HUES48 (cell line): ENCODE results near the gene CHIT1.
A peak's percentile ranks its signal among the peaks of the same experiment; 100 is the strongest.
"Not testable (repeated sequence)": the region's sequence is repeated elsewhere in the genome, so short reads cannot be mapped to it uniquely, and the experiment has no call there.

Source experiments
- H3K27ac ChIP-seq: one replicate; pipeline ENCODE4 v1.7.0; 2013; ENCODE audit warnings: low read depth, low read length, inconsistent platforms
- H3K27me3 ChIP-seq: 2 replicates; pipeline ENCODE4 v1.6.1; 2013; ENCODE audit warnings: mild to moderate bottlenecking, low read length; ENCODE audit not compliant: control insufficient read depth, insufficient read depth
- H3K36me3 ChIP-seq: 2 replicates; pipeline ENCODE4 v1.6.1; 2013; ENCODE audit warnings: low read length; ENCODE audit not compliant: control insufficient read depth, insufficient read depth
- H3K4me1 ChIP-seq: 2 replicates; pipeline ENCODE4 v1.6.1; 2013; ENCODE audit warnings: mild to moderate bottlenecking, low read length; ENCODE audit not compliant: control insufficient read depth, insufficient read depth
- H3K4me3 ChIP-seq: 2 replicates; pipeline ENCODE4 v1.5.1; 2013; ENCODE audit warnings: mild to moderate bottlenecking, low read depth, low read length
- H3K9ac ChIP-seq: 2 replicates; pipeline ENCODE4 v1.6.1; 2013; ENCODE audit warnings: mild to moderate bottlenecking, low read depth, low read length, moderate library complexity
- H3K9me3 ChIP-seq: 2 replicates; pipeline ENCODE4 v1.6.1; 2013; ENCODE audit warnings: low read length; ENCODE audit not compliant: control insufficient read depth, insufficient read depth

Gene CHIT1

GRCh38 chr1:203272633-203273205 lies 43.2 kb upstream of the CHIT1 start:
- H3K27me3 ChIP-seq: peaks cover 28% of the 10 kb centered on the region
- no peaks in the 10 kb centered on the region for H3K36me3 ChIP-seq
- no peak overlapping the region for H3K4me3 ChIP-seq
- H3K9ac ChIP-seq: no peak overlapping the region
- H3K27ac ChIP-seq: no peak overlapping the region
- no peaks in the 10 kb centered on the region for H3K9me3 ChIP-seq
- peaks cover 14% of the 10 kb centered on the region for H3K4me1 ChIP-seq

- Histone ChIP-seq H3K27me3 (peaks cover 28% of the 10 kb centered on the region), H3K27ac (no peak overlapping the region), H3K36me3 (no peaks in the 10 kb centered on the region), H3K9me3 (no peaks in the 10 kb centered on the region), H3K9ac (no peak overlapping the region), H3K4me3 (no peak overlapping the region), H3K4me1 (peaks cover 14% of the 10 kb centered on the region)
These were observed 42.6 kb upstream of the CHIT1 start for GRCh38 chr1:203271962-203272632.

GRCh38 chr1:203271018-203271743 lies 41.7 kb upstream of the CHIT1 start:
- Histone ChIP-seq H3K27me3 (peaks cover 27% of the 10 kb centered on the region), H3K36me3 (no peaks in the 10 kb centered on the region), H3K9me3 (no peaks in the 10 kb centered on the region), H3K4me3 (no peak overlapping the region), H3K4me1 (peaks cover 14% of the 10 kb centered on the region), H3K9ac (no peak overlapping the region), H3K27ac (no peak overlapping the region)

- Histone ChIP-seq H3K27ac (no peak overlapping the region), H3K4me1 (peaks cover 14% of the 10 kb centered on the region), H3K36me3 (no peaks in the 10 kb centered on the region), H3K9me3 (no peaks in the 10 kb centered on the region), H3K9ac (no peak overlapping the region), H3K27me3 (peaks cover 27% of the 10 kb centered on the region), H3K4me3 (no peak overlapping the region)
These were observed 41.0 kb upstream of the CHIT1 start for GRCh38 chr1:203270448-203270847.

- H3K4me1 ChIP-seq: peaks cover 14% of the 10 kb centered on the region
These were observed 40.2 kb upstream of the CHIT1 start for GRCh38 chr1:203269654-203270020.

GRCh38 chr1:203268901-203269653 lies 39.6 kb upstream of the CHIT1 start:
- H3K27ac ChIP-seq: no peak overlapping the region
- H3K4me3 ChIP-seq: no peak overlapping the region
- H3K4me1 ChIP-seq: peaks cover 14% of the 10 kb centered on the region
- peaks cover 22% of the 10 kb centered on the region for H3K27me3 ChIP-seq
- H3K9me3 ChIP-seq: no peaks in the 10 kb centered on the region
- H3K36me3 ChIP-seq: no peaks in the 10 kb centered on the region
- H3K9ac ChIP-seq: no peak overlapping the region

More at GRCh38 chr1:203269654-203270020, 40.2 kb upstream of the CHIT1 start:
- Histone ChIP-seq H3K9me3 (no peaks in the 10 kb centered on the region), H3K9ac (no peak overlapping the region), H3K27ac (no peak overlapping the region), H3K36me3 (no peaks in the 10 kb centered on the region), H3K27me3 (peaks cover 27% of the 10 kb centered on the region), H3K4me3 (no peak overlapping the region)

- H3K27ac ChIP-seq: no peak overlapping the region
- 0 out of 2 replicates have a peak, but pooled peaks cover 6% of the 10 kb centered on the region for H3K4me1 ChIP-seq
- H3K27me3 ChIP-seq: peaks cover 14% of the 10 kb centered on the region
- no peak overlapping the region for H3K9ac ChIP-seq
- no peaks in the 10 kb centered on the region for H3K36me3 ChIP-seq
- H3K9me3 ChIP-seq: no peaks in the 10 kb centered on the region
- peak overlapping the region; percentile 65 for H3K4me3 ChIP-seq
These were observed 38.4 kb upstream of the CHIT1 start for GRCh38 chr1:203267912-203268311.

GRCh38 chr1:203267347-203267846 lies 37.9 kb upstream of the CHIT1 start:
- peak overlapping the region; percentile 65 for H3K4me3 ChIP-seq
- H3K9me3 ChIP-seq: no peaks in the 10 kb centered on the region
- H3K4me1 ChIP-seq: 0 out of 2 replicates have a peak, but pooled peaks cover 6% of the 10 kb centered on the region
- peaks cover 9% of the 10 kb centered on the region for H3K27me3 ChIP-seq
- H3K9ac ChIP-seq: no peak overlapping the region
- H3K27ac ChIP-seq: no peak overlapping the region
- no peaks in the 10 kb centered on the region for H3K36me3 ChIP-seq

- not testable (repeated sequence) for H3K4me3 ChIP-seq, H3K4me1 ChIP-seq, H3K9ac ChIP-seq, H3K36me3 ChIP-seq, H3K27me3 ChIP-seq, H3K27ac ChIP-seq, H3K9me3 ChIP-seq
These were observed 36.7 kb upstream of the CHIT1 start for GRCh38 chr1:203266140-203266539.

- no peaks in the 10 kb centered on the region for H3K9me3 ChIP-seq
- H3K9ac ChIP-seq: no peak overlapping the region
- 0 out of 2 replicates have a peak, but pooled peaks cover 3% of the 10 kb centered on the region for H3K27me3 ChIP-seq
- H3K4me3 ChIP-seq: no peak overlapping the region
- H3K36me3 ChIP-seq: no peaks in the 10 kb centered on the region
- 0 out of 2 replicates have a peak, but pooled peaks cover 3% of the 10 kb centered on the region for H3K4me1 ChIP-seq
- no peak overlapping the region for H3K27ac ChIP-seq
These were observed 36.1 kb upstream of the CHIT1 start for GRCh38 chr1:203265541-203265940.
